Osteoblast (primary cell): ENCODE measurements around the gene BLTP3A. TPM values are rescaled to one million over a fixed set of nuclear protein-coding genes. Genes with fewer than 3 reads are reported as not detected.
"Not testable (repeated sequence)": the region's sequence is repeated elsewhere in the genome, so short reads cannot be mapped to it uniquely, and the experiment has no call there.

Source experiments
- DNase-seq: peaks from one replicate; pipeline ENCODE4 v3.0.0; 2011; ENCODE audit warnings: low spot score, mixed read lengths; ENCODE audit not compliant: insufficient read length; ENCODE audit errors: missing footprints
- H2AFZ ChIP-seq: 2 replicates; pipeline ENCODE4 v1.6.0; 2011; ENCODE audit warnings: mild to moderate bottlenecking, low read length
- H3K27ac ChIP-seq: 2 replicates; pipeline ENCODE4 v1.5.1; 2011; ENCODE audit warnings: mild to moderate bottlenecking, low read depth, low read length, moderate library complexity
- H3K27me3 ChIP-seq: 2 replicates; pipeline ENCODE4 v1.6.0; 2012; ENCODE audit warnings: mild to moderate bottlenecking, control low read depth, inconsistent platforms, low read length, moderate library complexity; ENCODE audit not compliant: insufficient read depth
- H3K36me3 ChIP-seq: 2 replicates; pipeline ENCODE4 v1.5.1; 2011; ENCODE audit warnings: mild to moderate bottlenecking, low read length, control low read depth, moderate library complexity; ENCODE audit not compliant: insufficient read depth
- H3K4me1 ChIP-seq: 2 replicates; pipeline ENCODE4 v1.5.1; 2011; ENCODE audit warnings: mild to moderate bottlenecking, low read length, control low read depth, moderate library complexity; ENCODE audit not compliant: insufficient read depth
- H3K4me2 ChIP-seq: 2 replicates; pipeline ENCODE4 v1.6.0; 2011; ENCODE audit warnings: mild to moderate bottlenecking, low read length; ENCODE audit not compliant: insufficient read depth
- H3K4me3 ChIP-seq: fragments of 200-600 bp; sonication (generic); 3 replicates; pipeline ENCODE4 v1.5.1; 2012; ENCODE audit warnings: mild to moderate bottlenecking, low read length, inconsistent platforms; ENCODE audit not compliant: insufficient read depth
- H3K79me2 ChIP-seq: 2 replicates; pipeline ENCODE4 v1.6.0; 2012; ENCODE audit warnings: mild to moderate bottlenecking, low read length, control low read depth, inconsistent platforms; ENCODE audit not compliant: insufficient read depth
- H3K9me3 ChIP-seq: 2 replicates; pipeline ENCODE4 v1.5.1; 2011; ENCODE audit warnings: low read depth, low read length, control low read depth
- H4K20me1 ChIP-seq: 2 replicates; pipeline ENCODE4 v1.6.0; 2012; ENCODE audit warnings: mild to moderate bottlenecking, low read length, control low read depth; ENCODE audit not compliant: insufficient read depth
- CTCF ChIP-seq: IDR thresholded peaks from 2 replicates; pipeline ENCODE4 v1.5.1; 2011; ENCODE audit warnings: mild to moderate bottlenecking, low read depth, low read length, moderate library complexity; ENCODE audit errors: extremely low read depth
- total RNA-seq: library from RNA; depleted of rRNA; stranded (reverse); fragments of >200 nt; gene quantifications from 2 replicates; pipeline ENCODE4 v1.2.3, GENCODE V29; 2012

BLTP3A gene
- total RNA-seq, 1 donor: 13.0 TPM

- Histone ChIP-seq H3K4me3 (no peak overlapping the region), H4K20me1 (peaks cover 7% of the 10 kb centered on the region), H3K4me2 (no peak overlapping the region), H3K79me2 (peaks cover 6% of the 10 kb centered on the region), H2AFZ (no peak overlapping the region), H3K4me1 (no peaks in the 10 kb centered on the region), H3K27ac (no peak overlapping the region), H3K36me3 (no peaks in the 10 kb centered on the region), H3K27me3 (no peaks in the 10 kb centered on the region), H3K9me3 (no peaks in the 10 kb centered on the region)
- no peak for DNase-seq
- no peak for TF ChIP-seq CTCF
These were observed 19.2 kb downstream of the BLTP3A start for GRCh38 chr6:34810936-34811632.

GRCh38 chr6:34813028-34813713, 21.3 kb downstream of the BLTP3A start:
- TF ChIP-seq CTCF: no peak
- Histone ChIP-seq H3K27me3 (no peaks in the 10 kb centered on the region), H3K36me3 (no peaks in the 10 kb centered on the region), H3K9me3 (no peaks in the 10 kb centered on the region), H3K4me1 (peaks cover 3% of the 10 kb centered on the region), H3K79me2 (peaks cover 6% of the 10 kb centered on the region), H2AFZ (no peak overlapping the region), H3K4me2 (no peak overlapping the region), H3K27ac (no peak overlapping the region), H4K20me1 (peaks cover 2% of the 10 kb centered on the region), H3K4me3 (no peak overlapping the region)
- DNase-seq: no peak

GRCh38 chr6:34816635-34817301, 24.9 kb downstream of the BLTP3A start:
- DNase-seq: no peak
- peaks cover 2% of the 10 kb centered on the region for H4K20me1 ChIP-seq
- no peak for TF ChIP-seq CTCF
- H3K36me3 ChIP-seq: no peaks in the 10 kb centered on the region
- H3K4me2 ChIP-seq: no peak overlapping the region
- no peaks in the 10 kb centered on the region for H3K27me3 ChIP-seq
- no peak overlapping the region for H3K4me3 ChIP-seq
- no peak overlapping the region for H2AFZ ChIP-seq
- peaks cover 6% of the 10 kb centered on the region for H3K79me2 ChIP-seq
- no peak overlapping the region for H3K27ac ChIP-seq
- peaks cover 6% of the 10 kb centered on the region for H3K4me1 ChIP-seq
- H3K9me3 ChIP-seq: no peaks in the 10 kb centered on the region

- TF ChIP-seq CTCF: no peak
- no peak for DNase-seq
- Histone ChIP-seq H3K36me3 (no peaks in the 10 kb centered on the region), H3K4me1 (peaks cover 6% of the 10 kb centered on the region), H3K4me2 (no peak overlapping the region), H3K9me3 (no peaks in the 10 kb centered on the region), H2AFZ (no peak overlapping the region), H3K27ac (no peak overlapping the region), H4K20me1 (peaks cover 2% of the 10 kb centered on the region), H3K4me3 (no peak overlapping the region), H3K27me3 (no peaks in the 10 kb centered on the region), H3K79me2 (peaks cover 6% of the 10 kb centered on the region)
These were observed 25.6 kb downstream of the BLTP3A start for GRCh38 chr6:34817446-34817845.

- not testable (repeated sequence) for H3K36me3 ChIP-seq, H3K4me1 ChIP-seq, DNase-seq, H3K4me2 ChIP-seq, H4K20me1 ChIP-seq, H3K27me3 ChIP-seq, H3K9me3 ChIP-seq, H3K27ac ChIP-seq, H3K4me3 ChIP-seq, H2AFZ ChIP-seq, H3K79me2 ChIP-seq
These were observed 27.1 kb downstream of the BLTP3A start for GRCh38 chr6:34818872-34819570.
